Lung (tissue), 12 donors: Measurements from ENCODE around the gene OXCT1. TPM values are rescaled to one million over a fixed set of nuclear protein-coding genes. Genes with fewer than 3 reads are reported as not detected.
A peak's percentile ranks its signal among the peaks of the same experiment; 100 is the strongest.
"Not testable (repeated sequence)": the region's sequence is repeated elsewhere in the genome, so short reads cannot be mapped to it uniquely, and the experiment has no call there.

ENCODE experiments used
- ATAC-seq: fragments of 200-7000 bp; cut with Tn5 transposase; one replicate; pipeline ENCODE4 v1.9.1; 2020; ENCODE audit warnings: moderate number of reproducible peaks; ENCODE audit not compliant: insufficient read depth, low FRiP score
- DNase-seq, 3 donors: peaks; one replicate each; pipeline ENCODE4 v3.0.0-alpha.2; 2013 to 2017
- H3K27ac ChIP-seq, 2 donors: one replicate each; pipeline ENCODE4 v1.5.1; 2013; ENCODE audit warnings: mild to moderate bottlenecking in 2 of 2, moderate library complexity in 2 of 2, control low read depth in 1 of 2, inconsistent platforms in 1 of 2, low read depth in 1 of 2, low read length in 1 of 2
- H3K27me3 ChIP-seq, 3 donors: one replicate each; pipeline ENCODE4 v1.5.1; 2013; ENCODE audit warnings: low read length in 2 of 3; ENCODE audit not compliant: control insufficient read depth in 3 of 3, insufficient read depth in 3 of 3
- H3K36me3 ChIP-seq, 4 donors: one replicate each; pipeline ENCODE4 v1.5.1; 2013; ENCODE audit warnings: low read length in 4 of 4, mild to moderate bottlenecking in 1 of 4, moderate library complexity in 1 of 4; ENCODE audit not compliant: control insufficient read depth in 4 of 4, insufficient read depth in 4 of 4
- H3K4me1 ChIP-seq, 5 donors: one replicate each; pipeline ENCODE4 v1.5.1; 2013; ENCODE audit warnings: low read length in 5 of 5, mild to moderate bottlenecking in 2 of 5, moderate library complexity in 1 of 5; ENCODE audit not compliant: control insufficient read depth in 5 of 5, insufficient read depth in 5 of 5
- H3K4me3 ChIP-seq: one replicate; pipeline ENCODE4 v1.5.1; 2013; ENCODE audit warnings: mild to moderate bottlenecking, control low read depth, moderate library complexity
- H3K9ac ChIP-seq, 2 donors: one replicate each; pipeline ENCODE4 v1.5.1; 2013; ENCODE audit warnings: low read length in 2 of 2, control low read depth in 1 of 2; ENCODE audit not compliant: insufficient read depth in 1 of 2
- H3K9me3 ChIP-seq, 4 donors: one replicate each; pipeline ENCODE4 v1.5.1; 2013; ENCODE audit warnings: low read length in 3 of 4, mild to moderate bottlenecking in 1 of 4, moderate library complexity in 1 of 4; ENCODE audit not compliant: control insufficient read depth in 4 of 4, insufficient read depth in 3 of 4
- WGBS, 2 donors: extraction: QIAGEN DNeasy Blood & Tissue Kit; methylation state at CpG; one replicate each; pipeline ENCODE4 v1.1.7; 2013; 5-methylcytosine and 5-hydroxymethylcytosine counted together
- polyA plus RNA-seq, 2 donors: library from polyadenylated mRNA; stranded (reverse); fragments of 200-250 nt; gene quantifications; one replicate each; pipeline ENCODE4 v1.2.1, GENCODE V29; 2013
- total RNA-seq, 2 donors: library from RNA; depleted of rRNA in 1 of 2; stranded (reverse); fragments of >200 nt in 1 of 2; gene quantifications; one replicate each; pipeline ENCODE4 v1.2.1, GENCODE V29; 2014 to 2021
- TF ChIP-seq, protein P1 (sequence below): IDR thresholded peaks from 2 replicates; pipeline ENCODE4 v1.5.1; 2012; ENCODE audit warnings: mild to moderate bottlenecking; ENCODE audit errors: control extremely low read depth, extremely low read depth
- donor health status: control.
- donor health status: control.
- donor health status: Bipolar disorder and iron deficiency.
- donor health status: healthy.
- donor health status: DM: yes; HTN: yes; CAD: no.

The OXCT1 gene
- total and polyA plus RNA-seq, 4 donors = 6.7 to 17.3 (median 12.7) TPM

GRCh38 chr5:41848983-41849382 lies 21.2 kb downstream of the OXCT1 start:
- H3K9me3 ChIP-seq = no peaks in the 10 kb centered on the region
- H3K4me1 ChIP-seq = no peaks in the 10 kb centered on the region
- H3K9ac ChIP-seq = no peak overlapping the region
- TF ChIP-seq, protein P1, sequence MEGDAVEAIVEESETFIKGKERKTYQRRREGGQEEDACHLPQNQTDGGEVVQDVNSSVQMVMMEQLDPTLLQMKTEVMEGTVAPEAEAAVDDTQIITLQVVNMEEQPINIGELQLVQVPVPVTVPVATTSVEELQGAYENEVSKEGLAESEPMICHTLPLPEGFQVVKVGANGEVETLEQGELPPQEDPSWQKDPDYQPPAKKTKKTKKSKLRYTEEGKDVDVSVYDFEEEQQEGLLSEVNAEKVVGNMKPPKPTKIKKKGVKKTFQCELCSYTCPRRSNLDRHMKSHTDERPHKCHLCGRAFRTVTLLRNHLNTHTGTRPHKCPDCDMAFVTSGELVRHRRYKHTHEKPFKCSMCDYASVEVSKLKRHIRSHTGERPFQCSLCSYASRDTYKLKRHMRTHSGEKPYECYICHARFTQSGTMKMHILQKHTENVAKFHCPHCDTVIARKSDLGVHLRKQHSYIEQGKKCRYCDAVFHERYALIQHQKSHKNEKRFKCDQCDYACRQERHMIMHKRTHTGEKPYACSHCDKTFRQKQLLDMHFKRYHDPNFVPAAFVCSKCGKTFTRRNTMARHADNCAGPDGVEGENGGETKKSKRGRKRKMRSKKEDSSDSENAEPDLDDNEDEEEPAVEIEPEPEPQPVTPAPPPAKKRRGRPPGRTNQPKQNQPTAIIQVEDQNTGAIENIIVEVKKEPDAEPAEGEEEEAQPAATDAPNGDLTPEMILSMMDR = no peak
- WGBS, 2 donors = 88 to 89% methylated on average over 6 of the region's 6 CpGs
- ATAC-seq (no peak), DNase-seq (no peak)
- H3K4me3 ChIP-seq = no peak overlapping the region
- H3K27me3 ChIP-seq = no peaks in the 10 kb centered on the region
- peaks cover 14 to 27% (median 20%) of the 10 kb centered on the region in 4 donors for H3K36me3 ChIP-seq
- H3K27ac ChIP-seq = no peak overlapping the region

DNA sequence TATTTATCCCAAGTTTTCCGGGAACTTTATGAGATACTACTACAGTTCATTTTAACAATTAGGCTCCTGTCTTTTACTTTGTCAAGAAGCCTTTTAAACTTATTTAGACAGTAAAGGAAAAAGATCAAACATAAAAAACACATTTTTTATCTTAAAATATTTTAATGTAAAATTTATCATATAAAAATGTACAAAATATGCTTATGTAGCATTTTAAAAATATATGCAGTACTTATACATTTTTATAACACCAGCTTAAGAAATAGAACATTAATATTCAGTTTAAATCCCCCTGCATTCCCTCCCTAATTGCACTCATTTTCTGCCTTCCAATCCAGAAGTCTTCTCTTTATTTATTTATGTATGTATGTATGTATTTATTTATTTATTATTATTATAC lies 24.5 kb downstream of the OXCT1 start:
- H3K27ac ChIP-seq, H3K4me3 ChIP-seq, H3K9ac ChIP-seq, H3K9me3 ChIP-seq, ATAC-seq, H3K27me3 ChIP-seq, DNase-seq, H3K36me3 ChIP-seq, H3K4me1 ChIP-seq: not testable (repeated sequence)
- WGBS, 2 donors = 95 to 97% methylated on average over 1 of the region's 1 CpG

DNA sequence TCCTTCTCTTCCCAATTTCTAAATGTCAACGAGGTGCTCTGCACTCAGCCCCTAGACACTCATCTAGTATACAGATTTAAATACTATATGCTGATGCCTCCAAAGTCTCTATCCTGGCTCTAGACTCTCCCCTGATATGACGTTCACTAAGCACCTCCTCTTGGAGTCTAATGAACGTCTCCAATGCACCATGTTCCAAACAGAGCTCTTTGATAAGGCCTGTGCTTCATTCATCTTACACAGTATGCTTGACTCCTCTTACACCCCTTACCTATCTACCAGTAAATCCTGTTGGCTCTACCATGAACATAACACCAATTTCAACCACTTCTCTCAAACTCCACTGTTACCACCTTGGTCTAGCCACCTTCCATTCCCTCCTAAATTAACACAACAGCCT lies 25.7 kb downstream of the OXCT1 start:
- WGBS, 2 donors = 77 to 87% methylated on average over 3 of the region's 3 CpGs
- no peaks in the 10 kb centered on the region for H3K27me3 ChIP-seq
- TF ChIP-seq, protein P1 = no peak
- ATAC-seq = no peak
- no peaks in the 10 kb centered on the region for H3K9me3 ChIP-seq
- H3K4me3 ChIP-seq = no peak overlapping the region
- peaks cover 0 to 4% (median 0%) of the 10 kb centered on the region in 5 donors for H3K4me1 ChIP-seq
- no peak overlapping the region for H3K9ac ChIP-seq
- DNase-seq = no peak
- H3K27ac ChIP-seq = no peak overlapping the region
- H3K36me3 ChIP-seq = peaks cover 2 to 8% (median 6%) of the 10 kb centered on the region in 4 donors

DNA sequence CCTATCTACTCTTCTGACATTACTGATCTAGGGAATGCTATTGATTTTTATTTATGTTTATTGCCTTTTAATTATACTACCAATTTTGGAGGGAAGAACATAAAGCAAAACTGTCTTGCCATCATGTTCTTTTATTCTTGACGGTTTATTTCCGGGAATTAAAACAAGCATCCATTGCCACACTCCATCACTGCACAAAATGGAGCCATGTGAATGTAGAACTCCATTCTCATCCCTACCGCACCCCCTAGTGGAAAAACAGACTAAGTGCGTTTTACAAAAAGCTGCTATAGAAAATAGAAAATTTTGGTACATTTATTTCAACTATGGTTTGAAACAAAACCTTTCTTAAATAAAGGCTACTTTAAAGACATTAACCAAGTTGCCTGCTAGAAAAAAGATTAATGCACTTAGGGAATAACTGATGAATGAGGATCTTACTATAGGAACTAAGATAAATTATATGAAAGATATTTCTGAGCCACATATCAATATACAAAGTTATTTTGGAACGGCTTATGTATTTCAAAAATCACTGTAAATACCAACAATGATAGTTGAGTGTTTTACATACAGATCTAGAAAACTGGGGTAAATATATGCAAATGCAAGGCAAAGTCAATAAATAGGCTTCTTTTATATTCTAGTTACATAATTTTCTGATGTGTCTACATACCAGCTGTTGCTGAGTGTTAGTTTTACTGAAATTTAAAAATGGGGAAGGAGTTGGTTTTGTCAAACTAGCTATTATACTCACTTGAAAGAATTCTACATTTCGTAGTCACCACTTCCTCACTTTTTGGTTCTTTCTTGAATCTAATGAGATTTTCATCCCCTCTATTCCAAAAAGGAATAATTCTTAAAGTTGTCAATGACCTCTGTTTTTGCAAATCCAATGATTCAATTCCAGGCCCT lies 26.5 kb downstream of the OXCT1 start:
- 33 to 35% methylated on average over 6 of the region's 6 CpGs for WGBS, 2 donors
- TF ChIP-seq, protein P1 = peak; percentile 41
- peak; percentile 58 for ATAC-seq

More for the DNA sequence above, 26.5 kb downstream of the OXCT1 start:
- peak; percentile 50 to 81 (median 77) for DNase-seq
- Histone ChIP-seq H3K27ac (no peak overlapping the region), H3K27me3 (no peaks in the 10 kb centered on the region), H3K9me3 (no peaks in the 10 kb centered on the region), H3K4me1 (peaks cover 0 to 4% (median 0%) of the 10 kb centered on the region in 5 donors), H3K4me3 (no peak overlapping the region), H3K36me3 (peaks cover 0 to 7% (median 0%) of the 10 kb centered on the region in 4 donors), H3K9ac (no peak overlapping the region)
